Measurements from ENCODE around the gene RTL10.
"Not testable (repeated sequence)": the region's sequence is repeated elsewhere in the genome, so short reads cannot be mapped to it uniquely, and the experiment has no call there.

RTL10 gene

GRCh38 chr22:19842393-19843106 lies 12.1 kb downstream of the RTL10 start:
- no peak for DNase-seq

DNA sequence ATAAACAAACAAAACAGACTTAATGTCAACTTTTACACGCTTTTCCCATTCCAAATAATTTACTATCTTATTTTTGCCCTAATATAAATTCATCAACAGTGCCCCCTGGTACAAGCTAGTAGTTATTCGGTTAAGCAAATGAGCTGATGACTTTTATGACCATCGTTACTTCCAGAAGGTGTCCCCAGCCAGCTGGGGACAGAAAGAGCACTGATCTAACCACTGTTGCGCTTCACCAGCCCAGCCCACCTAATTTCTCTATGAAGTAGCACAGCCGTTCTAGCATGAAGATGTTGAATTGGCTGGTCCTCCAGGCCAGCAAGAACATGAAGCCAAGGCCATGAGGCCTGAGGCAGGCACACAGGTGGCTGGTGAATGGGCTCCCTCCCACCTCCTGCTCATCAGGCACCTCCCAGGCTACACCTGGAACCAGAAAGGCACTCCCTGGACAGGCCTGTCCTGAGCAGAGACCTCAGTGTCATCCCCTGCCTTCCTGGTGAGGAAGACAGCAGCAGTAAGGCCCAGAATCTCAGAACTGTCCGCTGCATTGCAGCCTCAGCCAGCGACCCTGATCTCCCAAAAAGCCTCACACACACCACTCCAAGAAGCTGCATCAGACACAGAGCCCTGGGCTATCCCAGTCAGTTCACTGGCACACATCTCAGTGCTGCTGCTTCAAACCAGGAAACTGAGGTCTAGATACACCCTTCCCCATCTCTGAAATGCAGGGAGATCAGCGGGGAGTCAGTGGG lies 12.9 kb downstream of the RTL10 start:
- DNase-seq, result no peak

DNA sequence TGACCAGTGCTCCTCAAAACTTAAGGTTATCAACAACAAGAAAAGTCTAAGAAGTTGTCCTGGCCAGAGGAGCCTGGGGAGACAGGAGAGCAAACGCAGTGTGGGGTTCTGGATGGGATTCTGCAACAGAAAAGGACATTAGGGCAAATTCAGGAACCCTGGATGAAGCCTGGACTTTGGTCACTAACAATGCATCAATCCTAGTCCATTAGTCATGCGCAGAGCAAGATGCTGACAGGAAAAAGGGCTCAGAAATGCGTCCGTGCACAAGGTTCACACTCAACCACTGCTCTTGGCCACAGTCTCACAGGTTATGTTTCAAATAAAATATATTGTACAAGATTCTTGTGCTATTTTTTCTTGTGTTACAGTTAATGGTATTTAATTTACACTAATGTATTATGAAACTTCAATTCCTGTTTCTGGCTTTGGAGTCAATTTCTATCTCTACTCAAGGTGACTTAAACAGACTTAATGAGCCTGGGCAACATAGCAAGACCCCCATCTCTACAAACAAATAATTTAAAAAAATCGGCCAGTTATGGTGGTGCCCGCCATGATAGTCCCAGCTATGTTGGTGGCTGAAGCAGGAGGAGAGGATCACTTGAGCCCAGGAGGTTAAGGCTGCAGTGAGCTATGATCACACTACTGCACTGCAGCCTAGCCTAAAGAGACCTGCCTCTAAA lies 13.6 kb downstream of the RTL10 start:
- no peak for DNase-seq

GRCh38 chr22:19840059-19840458 lies 14.6 kb downstream of the RTL10 start:
- no peak for DNase-seq

- DNase-seq, result no peak
These were observed 16.8 kb downstream of the RTL10 start for GRCh38 chr22:19837915-19838314.

DNA sequence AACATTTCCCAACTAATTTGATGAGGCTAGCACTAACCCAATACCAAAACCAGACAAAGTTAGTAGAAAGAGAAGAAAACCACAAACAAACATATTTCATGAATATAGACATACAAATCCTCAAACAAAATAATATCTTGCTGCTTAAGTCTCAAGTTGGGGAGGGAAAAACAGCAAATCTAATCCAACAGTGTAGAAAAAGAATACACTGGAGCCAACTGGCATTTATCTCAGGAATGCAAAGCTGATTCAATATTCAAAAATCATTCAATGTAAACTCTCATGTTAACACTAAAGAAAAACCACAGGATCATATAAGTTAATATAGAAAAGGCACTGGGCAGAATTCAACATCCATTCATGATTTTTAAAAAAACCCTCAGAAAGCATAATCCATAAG lies 18.2 kb downstream of the RTL10 start:
- no peak for DNase-seq

DNA sequence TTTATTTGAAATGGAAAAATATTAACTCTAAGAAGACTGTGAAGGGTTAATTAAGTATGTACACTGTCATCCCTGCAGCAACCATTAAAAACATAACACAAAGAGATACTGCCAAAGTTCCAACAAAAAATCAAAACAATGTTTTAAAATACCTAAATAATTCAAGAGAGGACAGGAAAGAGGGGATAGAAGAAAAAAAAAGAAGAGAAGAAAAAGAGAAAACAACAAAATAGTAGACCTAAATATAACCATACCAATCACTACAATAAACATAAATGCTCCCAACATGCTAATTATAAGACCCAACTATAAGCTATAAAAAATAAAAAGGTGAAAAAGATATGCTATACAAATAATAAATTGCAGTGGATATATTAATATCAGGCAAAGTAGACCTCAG lies 20.1 kb downstream of the RTL10 start:
- no peak for DNase-seq

GRCh38 chr22:19833327-19833726 lies 21.3 kb downstream of the RTL10 start:
- not testable (repeated sequence) for DNase-seq

GRCh38 chr22:19832476-19833108 lies 22.1 kb downstream of the RTL10 start:
- no peak for DNase-seq

DNA sequence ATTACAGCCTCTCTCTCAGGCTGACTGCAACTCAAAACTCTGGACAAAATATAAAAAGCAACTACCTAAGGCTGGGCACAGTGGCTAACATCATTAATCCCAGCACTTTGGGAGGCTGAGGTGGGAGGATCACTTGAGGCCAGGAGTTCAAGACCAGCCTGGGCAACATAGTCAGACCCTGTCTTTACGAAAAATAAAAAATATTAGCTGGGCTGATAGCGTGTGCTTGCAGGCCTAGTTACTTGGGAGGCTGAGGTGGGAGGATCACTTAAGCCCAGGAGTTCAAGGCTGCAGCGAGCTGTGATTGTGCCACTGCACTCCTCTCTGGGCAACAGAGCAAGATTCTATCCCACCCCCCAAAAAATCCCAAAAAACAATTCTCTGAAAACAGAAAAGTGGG lies 22.7 kb downstream of the RTL10 start:
- not testable (repeated sequence) for DNase-seq

GRCh38 chr22:19831016-19831415 lies 23.7 kb downstream of the RTL10 start:
- DNase-seq, result no peak

GRCh38 chr22:19828035-19828401 lies 26.7 kb downstream of the RTL10 start:
- DNase-seq, result no peak

GRCh38 chr22:19827341-19828034 lies 27.2 kb downstream of the RTL10 start:
- no peak for DNase-seq

- DNase-seq, result no peak
These were observed 28.1 kb downstream of the RTL10 start for GRCh38 chr22:19826619-19826950.

DNA sequence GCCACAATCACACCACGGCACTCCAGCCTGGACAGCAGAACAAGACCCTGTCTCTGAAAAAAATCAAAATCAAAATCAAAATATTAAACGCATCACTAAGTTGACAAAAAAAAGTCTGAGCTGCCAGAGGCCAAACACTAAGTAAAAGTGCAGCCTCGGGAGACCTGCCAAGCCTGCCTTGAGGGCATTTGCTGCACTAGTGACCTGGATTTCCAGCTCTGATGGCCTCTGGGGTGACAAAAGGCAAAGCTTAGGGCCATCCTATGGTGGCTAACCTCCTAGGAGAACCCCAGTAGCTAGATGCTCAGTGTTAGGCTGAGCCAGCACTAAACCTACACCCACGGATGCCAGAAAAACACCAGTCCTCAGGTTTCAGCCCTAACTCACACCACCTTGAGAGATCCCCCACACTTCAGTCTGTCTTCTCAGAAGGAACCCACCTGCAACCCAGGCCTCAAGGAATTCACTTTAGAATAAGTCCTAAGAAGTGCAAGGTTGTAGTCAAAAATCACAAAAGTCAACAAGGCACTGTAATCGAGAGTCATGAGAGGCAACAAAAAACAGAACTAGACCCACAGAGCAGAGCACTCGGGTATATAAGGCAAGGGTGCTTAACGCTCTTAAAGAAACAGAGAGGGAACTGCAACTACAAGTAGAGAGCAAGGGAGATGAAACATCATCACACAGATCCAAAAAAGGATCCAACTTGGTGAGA lies 28.6 kb downstream of the RTL10 start:
- DNase-seq, result no peak

DNA sequence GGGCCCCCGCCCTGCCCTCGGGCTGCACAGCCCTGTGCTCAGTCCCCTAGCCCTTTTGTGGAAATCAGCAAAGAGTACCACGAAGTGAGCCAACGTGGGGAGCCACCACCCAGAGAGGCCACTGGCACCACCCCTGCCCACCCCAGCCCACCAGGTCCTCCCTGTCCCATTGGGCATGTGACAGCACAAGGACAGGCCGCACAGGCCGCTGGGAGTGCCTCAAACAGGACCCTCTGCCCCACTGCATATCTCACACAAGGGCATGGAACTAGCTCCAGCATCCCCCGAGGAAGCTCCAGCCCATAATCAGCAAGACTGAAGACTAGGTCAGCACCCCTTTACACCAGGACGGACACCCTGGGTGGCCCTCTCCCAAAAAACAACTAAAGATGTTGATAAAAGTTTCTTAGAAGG lies 29.7 kb downstream of the RTL10 start:
- no peak for DNase-seq

DNA sequence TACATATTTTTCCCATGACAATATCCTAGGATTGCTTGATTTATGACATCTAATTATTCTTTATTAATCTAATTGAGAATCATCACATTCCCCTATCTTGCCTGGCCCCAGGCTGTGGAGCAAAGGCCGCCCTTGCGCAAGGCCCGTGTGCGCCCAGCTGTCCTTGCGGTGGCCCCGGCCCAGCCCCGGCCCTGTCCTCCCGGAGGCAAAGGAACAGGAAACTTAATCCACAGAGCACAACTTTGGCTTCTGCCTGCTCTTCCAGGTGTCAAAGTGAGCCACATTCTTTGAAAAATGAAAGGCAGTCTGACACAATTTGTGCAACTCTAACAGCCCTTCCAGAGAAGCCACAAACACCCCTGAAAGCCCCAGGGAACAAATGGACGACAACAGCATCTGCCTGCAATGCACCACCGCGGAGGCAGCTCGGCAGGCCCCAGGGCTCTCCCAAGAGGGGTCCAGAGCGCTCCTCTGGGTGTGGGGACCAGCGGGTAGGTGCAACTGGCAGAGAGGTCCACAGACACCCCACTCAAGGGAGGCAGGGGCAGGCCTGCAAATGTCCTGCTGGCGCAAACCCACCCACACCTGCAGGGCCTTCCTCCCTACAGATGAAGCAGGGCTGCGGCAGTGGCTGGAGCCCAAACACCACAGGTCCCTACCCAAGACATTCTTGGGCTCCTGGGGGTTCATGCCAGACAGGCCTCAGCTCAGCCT lies 30.3 kb downstream of the RTL10 start:
- DNase-seq, result no peak

GRCh38 chr22:19823902-19824211 lies 30.8 kb downstream of the RTL10 start:
- DNase-seq, result peak; percentile 12

DNA sequence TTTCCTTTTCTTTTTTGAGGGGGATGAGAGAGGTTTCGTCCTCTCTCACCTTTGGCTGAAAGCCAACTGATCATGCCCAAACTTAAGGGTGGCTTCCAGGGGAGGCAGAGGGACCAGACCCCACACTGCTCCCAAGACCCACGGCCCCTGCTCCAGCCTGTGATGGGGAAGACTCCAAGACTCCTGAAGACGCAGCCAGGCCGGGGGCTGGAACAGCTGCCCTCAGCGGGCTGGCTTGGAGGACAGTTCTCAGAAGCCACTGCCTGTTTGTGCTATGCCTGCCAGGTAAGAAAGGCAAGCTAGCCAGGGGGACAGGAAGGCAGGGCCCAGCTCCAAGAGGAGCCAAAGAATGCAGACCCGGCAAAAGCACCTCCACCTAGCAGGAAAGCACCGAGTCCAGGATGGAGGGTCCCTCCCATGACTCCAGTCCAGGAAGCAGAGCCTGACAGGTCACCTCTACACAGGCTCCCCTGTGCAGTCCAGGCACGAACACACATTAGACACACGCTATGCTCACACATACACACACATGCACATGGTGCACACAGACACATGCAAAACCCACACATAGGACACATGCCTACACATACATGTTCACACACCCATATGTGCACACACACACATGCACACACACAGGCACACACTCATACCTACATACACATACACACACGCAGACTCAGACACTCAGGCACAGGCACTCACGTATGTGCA lies 31.3 kb downstream of the RTL10 start:
- DNase-seq, result no peak

- no peak for DNase-seq
These were observed 32.2 kb downstream of the RTL10 start for GRCh38 chr22:19822301-19823117.

All from NCI-H1436 (cell line).